Spleen (tissue), 7 donors: Measurements from ENCODE around the gene TGM1.

Experiments
- POLR2AphosphoS5 ChIP-seq, 3 donors: sonication (generic); formaldehyde crosslinking; IDR thresholded peaks; one replicate each; pipeline ENCODE4 v1.5.1; 2017; ENCODE audit warnings: antibody characterized with exemption in 3 of 3
- TF ChIP-seq, protein P1 (sequence below), 11 experiments: fragments of 200-600 bp in 7 of 11; fragments of 450-650 bp in 4 of 11; sonication (generic) in 4 of 11; IDR thresholded peaks in 8 of 11; conservative IDR thresholded peaks in 3 of 11; 1 replicate in 7 of 11; 2 replicates in 4 of 11; pipeline versions ENCODE4 v1.4.0 to v1.8.0; 2016 to 2021; ENCODE audit warnings: antibody characterized with exemption in 11 of 11, inconsistent platforms in 4 of 11, mild to moderate bottlenecking in 1 of 11
- donor health status: DM: no; HTN: no; CAD: no; lungs with moderate emphysema.
- donor health status: DM: no; HTN: no; CAD: no.
- donor health status: DM: no; HTN: no; CAD: no.

DNA sequence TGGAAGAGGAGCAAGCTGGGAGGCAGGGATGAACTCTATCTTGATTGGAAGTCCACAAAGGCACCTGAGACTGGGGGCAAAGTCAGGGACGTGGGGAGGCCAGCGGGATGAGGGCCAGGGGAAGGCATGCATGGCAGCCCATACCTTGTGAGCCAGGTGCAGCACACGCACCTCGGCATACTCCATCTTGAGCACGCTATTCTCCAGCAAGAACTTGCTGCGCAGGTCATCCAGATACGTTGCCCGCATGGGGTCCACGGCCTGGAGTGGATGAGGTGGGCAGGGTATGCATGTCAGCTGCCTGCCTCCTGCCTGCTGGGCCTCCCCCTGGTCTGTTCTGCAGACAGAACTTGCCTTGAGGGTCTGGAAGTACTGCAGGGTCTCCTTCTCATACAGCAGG is 4.5 kb upstream of the TGM1 start:
- TF ChIP-seq, protein P1, sequence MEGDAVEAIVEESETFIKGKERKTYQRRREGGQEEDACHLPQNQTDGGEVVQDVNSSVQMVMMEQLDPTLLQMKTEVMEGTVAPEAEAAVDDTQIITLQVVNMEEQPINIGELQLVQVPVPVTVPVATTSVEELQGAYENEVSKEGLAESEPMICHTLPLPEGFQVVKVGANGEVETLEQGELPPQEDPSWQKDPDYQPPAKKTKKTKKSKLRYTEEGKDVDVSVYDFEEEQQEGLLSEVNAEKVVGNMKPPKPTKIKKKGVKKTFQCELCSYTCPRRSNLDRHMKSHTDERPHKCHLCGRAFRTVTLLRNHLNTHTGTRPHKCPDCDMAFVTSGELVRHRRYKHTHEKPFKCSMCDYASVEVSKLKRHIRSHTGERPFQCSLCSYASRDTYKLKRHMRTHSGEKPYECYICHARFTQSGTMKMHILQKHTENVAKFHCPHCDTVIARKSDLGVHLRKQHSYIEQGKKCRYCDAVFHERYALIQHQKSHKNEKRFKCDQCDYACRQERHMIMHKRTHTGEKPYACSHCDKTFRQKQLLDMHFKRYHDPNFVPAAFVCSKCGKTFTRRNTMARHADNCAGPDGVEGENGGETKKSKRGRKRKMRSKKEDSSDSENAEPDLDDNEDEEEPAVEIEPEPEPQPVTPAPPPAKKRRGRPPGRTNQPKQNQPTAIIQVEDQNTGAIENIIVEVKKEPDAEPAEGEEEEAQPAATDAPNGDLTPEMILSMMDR (IDR thresholded peaks at IDR 0.05 in 8 of 11, conservative IDR thresholded peaks at IDR 0.05 in 3 of 11) = no peak
- no peak for TF ChIP-seq POLR2AphosphoS5 (IDR thresholded peaks at IDR 0.05)
